HG03432 (cell line): ENCODE results near the gene BCL2L2.
"Not testable (repeated sequence)": the region's sequence is repeated elsewhere in the genome, so short reads cannot be mapped to it uniquely, and the experiment has no call there.

ENCODE experiments used
- ATAC-seq: cut with Tn5 transposase; IDR thresholded peaks from one replicate; pipeline ENCODE4 v1.9.1; 2021; ENCODE audit warnings: mild to moderate bottlenecking, moderate library complexity; ENCODE audit not compliant: unreplicated experiment

Gene BCL2L2

GRCh38 chr14:23306412-23307145 lies at the start of gene BCL2L2:
Gene BCL2L2 (plus strand): TSS chr14:23306833. CDS start chr14:23307768, 935 bp downstream.
- no peak for ATAC-seq

GRCh38 chr14:23258256-23258655 lies 48.4 kb upstream of the BCL2L2 start:
- no peak for ATAC-seq

- no peak for ATAC-seq
Observed at GRCh38 chr14:23259426-23259825, 47.2 kb upstream of the BCL2L2 start.

GRCh38 chr14:23260849-23261248 lies 45.8 kb upstream of the BCL2L2 start:
- not testable (repeated sequence) for ATAC-seq

- ATAC-seq, result no peak
Observed at GRCh38 chr14:23269193-23269592, 37.4 kb upstream of the BCL2L2 start.

- no peak for ATAC-seq
Observed at GRCh38 chr14:23275412-23275811, 31.2 kb upstream of the BCL2L2 start.

GRCh38 chr14:23277189-23277588 lies 29.4 kb upstream of the BCL2L2 start:
- no peak for ATAC-seq

- not testable (repeated sequence) for ATAC-seq
Observed at GRCh38 chr14:23277928-23278327, 28.7 kb upstream of the BCL2L2 start.

GRCh38 chr14:23281247-23281646 lies 25.4 kb upstream of the BCL2L2 start:
- no peak for ATAC-seq

GRCh38 chr14:23284654-23285529 lies 21.7 kb upstream of the BCL2L2 start:
- no peak for ATAC-seq

- peak; percentile 30 for ATAC-seq
Observed at GRCh38 chr14:23285530-23286019, 21.1 kb upstream of the BCL2L2 start.

- peak; percentile 99 for ATAC-seq
Observed at GRCh38 chr14:23286020-23286901, 20.4 kb upstream of the BCL2L2 start, which contains the start of gene HOMEZ. Gene HOMEZ (minus strand): TSS chr14:23286132. CDS start chr14:23285952, 180 bp downstream.

- ATAC-seq, result no peak
Observed at GRCh38 chr14:23286902-23287479, 19.6 kb upstream of the BCL2L2 start.

GRCh38 chr14:23294734-23295561 lies 11.7 kb upstream of the BCL2L2 start:
- peak; percentile 56 for ATAC-seq

GRCh38 chr14:23296012-23296777 lies 10.4 kb upstream of the BCL2L2 start:
- no peak for ATAC-seq

- ATAC-seq, result no peak
Observed at GRCh38 chr14:23297096-23297495, 9.5 kb upstream of the BCL2L2 start.

- ATAC-seq, result no peak
Observed at GRCh38 chr14:23297611-23298277, 8.9 kb upstream of the BCL2L2 start.
